Panc1 (cell line): ENCODE measurements around the gene FKBP1A. TPM values are rescaled to one million over a fixed set of nuclear protein-coding genes. Genes with fewer than 3 reads are reported as not detected.

Experiments
- ATAC-seq: fragments of 200-7000 bp; cut with Tn5 transposase; 2 replicates; pipeline ENCODE4 v1.9.1; 2020; ENCODE audit warnings: mild to moderate bottlenecking, moderate library complexity
- BruUV-seq: library from RNA; stranded (reverse); fragments of 400-500 nt; replicated peaks from 2 replicates; lab custom pipeline; 2021; lab: Mats Ljungman, UMichigan
- CTCF ChIA-PET: fragments of 300-600 bp; sonication (Branson Sonifier 250); formaldehyde crosslinking; loops from one replicate; lab custom pipeline; 2022; ENCODE audit warnings: antibody characterized with exemption; lab: Charles Lee
- POLR2A ChIA-PET: fragments of 300-600 bp; sonication (Branson Sonifier 250); formaldehyde crosslinking; loops from one replicate; lab custom pipeline; 2022; ENCODE audit warnings: antibody characterized with exemption; lab: Charles Lee
- DNase-seq: peaks from one replicate; pipeline ENCODE4 v3.0.0-alpha.2; 2010; ENCODE audit warnings: low read depth, low spot score
- H3K27ac ChIP-seq: 2 replicates; pipeline ENCODE4 v1.5.1; 2011; ENCODE audit warnings: mild to moderate bottlenecking, low read length, inconsistent platforms
- H3K27me3 ChIP-seq: fragments of 200-500 bp; sonication (Bioruptor generic); 2 replicates; pipeline ENCODE4 v1.6.0; 2014; ENCODE audit warnings: low read length, inconsistent platforms; ENCODE audit not compliant: control insufficient read depth, insufficient read depth
- H3K36me3 ChIP-seq: fragments of 200-500 bp; sonication (Bioruptor generic); 2 replicates; pipeline ENCODE4 v1.5.1; 2014; ENCODE audit warnings: inconsistent platforms, mild to moderate bottlenecking, low read length, moderate library complexity; ENCODE audit not compliant: control insufficient read depth, insufficient read depth
- H3K4me1 ChIP-seq: 2 replicates; pipeline ENCODE4 v1.5.1; 2011; ENCODE audit warnings: inconsistent platforms, mild to moderate bottlenecking, low read length, moderate library complexity; ENCODE audit not compliant: control insufficient read depth, insufficient read depth
- H3K4me3 ChIP-seq, 2 experiments: 2 replicates each; pipeline ENCODE4 v1.5.1; 2011 to 2012; ENCODE audit warnings: low read depth in 2 of 2, low read length in 2 of 2, mild to moderate bottlenecking in 2 of 2, inconsistent platforms in 1 of 2, moderate library complexity in 1 of 2
- H3K9me3 ChIP-seq: fragments of 200-500 bp; sonication (Bioruptor generic); 2 replicates; pipeline ENCODE4 v1.5.1; 2014; ENCODE audit warnings: low read depth, mild to moderate bottlenecking, inconsistent platforms, low read length, moderate library complexity; ENCODE audit not compliant: control insufficient read depth, insufficient read depth
- CTCF ChIP-seq: fragments of 450-650 bp; IDR thresholded peaks from 2 replicates; pipeline ENCODE4 v1.5.1; 2017; ENCODE audit warnings: mild to moderate bottlenecking
- POLR2AphosphoS5 ChIP-seq: IDR thresholded peaks from 2 replicates; pipeline ENCODE4 v1.6.1; 2012; ENCODE audit warnings: mild to moderate bottlenecking, low read depth, low read length, moderate library complexity
- REST ChIP-seq, 2 experiments: IDR thresholded peaks; 2 replicates each; pipeline ENCODE4 v1.6.1; 2011 to 2012; ENCODE audit warnings: low read depth in 2 of 2, control low read depth in 1 of 2, low read length in 1 of 2, mild to moderate bottlenecking in 1 of 2, moderate library complexity in 1 of 2; ENCODE audit not compliant: insufficient read depth in 1 of 2
- SIN3A ChIP-seq: IDR thresholded peaks from 2 replicates; pipeline ENCODE4 v1.6.1; 2012; ENCODE audit warnings: low read depth, mild to moderate bottlenecking, low read length, moderate library complexity, borderline replicate concordance; ENCODE audit not compliant: insufficient read depth
- TCF7L2 ChIP-seq: IDR thresholded peaks from 2 replicates; pipeline ENCODE4 v1.6.1; 2011; ENCODE audit warnings: mild to moderate bottlenecking, low read depth, low read length, inconsistent platforms
- in situ Hi-C: cut with HindIII; loops from 2 replicates; pipeline ENCODE4 v1.10.0; 2016; ENCODE audit warnings: low sequenced_read_pairs, low pct_unique_long_range_greater_than_20kb
- intact Hi-C: fragments of 100-400 bp; cut with micrococcal nuclease; formaldehyde crosslinking; loops from one replicate; pipeline ENCODE4 v1.10.0; 2022; ENCODE audit not compliant: unreplicated experiment
- total RNA-seq: library from RNA; stranded (reverse); gene quantifications from one replicate; pipeline ENCODE4 v1.2.1, GENCODE V29; 2021; ENCODE audit not compliant: unreplicated experiment

FKBP1A gene
- total RNA-seq, 1 experiment from 2014 or later, result 695 TPM

GRCh38 chr20:1357921-1358671, 34.8 kb downstream of the FKBP1A start:
- Histone ChIP-seq H3K4me3 (no peak overlapping the region), H3K27ac (no peak overlapping the region), H3K9me3 (peaks cover 9% of the 10 kb centered on the region; the same call in 1 of the 2 replicates), H3K36me3 (no peaks in the 10 kb centered on the region), H3K4me1 (no peaks in the 10 kb centered on the region), H3K27me3 (no peaks in the 10 kb centered on the region)
- ChIA-PET POLR2A (no interaction called here), CTCF (no interaction called here)
- ATAC-seq (no peak), DNase-seq (no peak)
- no TSS peak for BruUV-seq
- no peak for TF ChIP-seq SIN3A
- TF ChIP-seq CTCF, result no peak
- no peak for TF ChIP-seq POLR2AphosphoS5
- intact Hi-C loops, result no loop called here
- in situ Hi-C loops, result no loop called here

- Histone ChIP-seq H3K4me3 (no peak overlapping the region), H3K4me1 (no peaks in the 10 kb centered on the region), H3K36me3 (no peaks in the 10 kb centered on the region), H3K27ac (no peak overlapping the region), H3K27me3 (no peaks in the 10 kb centered on the region), H3K9me3 (peaks cover 11% of the 10 kb centered on the region; the same call in 1 of the 2 replicates)
- BruUV-seq, result no TSS peak
- ChIA-PET POLR2A (no interaction called here), CTCF (no interaction called here)
- intact Hi-C loops (no loop called here), in situ Hi-C loops (no loop called here)
- no peak for DNase-seq
- ATAC-seq, result no peak
- no peak for TF ChIP-seq TCF7L2
- TF ChIP-seq REST (IDR thresholded peaks at IDR 0.05; ENCODE audit: insufficient read depth in 1 of 2, low read depth in 2 of 2, low read length in 1 of 2), result no peak
- no peak for TF ChIP-seq CTCF
- TF ChIP-seq POLR2AphosphoS5, result no peak
- TF ChIP-seq SIN3A, result no peak
These were observed 38.9 kb downstream of the FKBP1A start for GRCh38 chr20:1353956-1354355.
